Limb (tissue), 2 donors: ENCODE data around the gene TBX4.

Experiments used
- DNase-seq, 2 donors: peaks; one replicate each; pipeline ENCODE4 v3.0.0-alpha.2; 2016; ENCODE audit errors: extremely low spot score in 2 of 2

TBX4 gene

GRCh38 chr17:61412860-61413660 is 39.2 kb upstream of the TBX4 start:
- no peak for DNase-seq

GRCh38 chr17:61413661-61414126 is 38.5 kb upstream of the TBX4 start:
- DNase-seq = no peak

- DNase-seq = no peak
Observed at GRCh38 chr17:61414141-61414935, 37.9 kb upstream of the TBX4 start.

GRCh38 chr17:61414936-61415251 is 37.3 kb upstream of the TBX4 start:
- DNase-seq = no peak

GRCh38 chr17:61415374-61416210 is 36.6 kb upstream of the TBX4 start:
- no peak for DNase-seq

GRCh38 chr17:61416211-61416539 is 36.0 kb upstream of the TBX4 start:
- no peak for DNase-seq

GRCh38 chr17:61416540-61417363 is 35.5 kb upstream of the TBX4 start:
- DNase-seq = peak; percentile 90

- no peak for DNase-seq
Observed at GRCh38 chr17:61418449-61418848, 33.8 kb upstream of the TBX4 start.

GRCh38 chr17:61419496-61420046 is 32.7 kb upstream of the TBX4 start:
- no peak for DNase-seq

GRCh38 chr17:61420052-61420451 is 32.2 kb upstream of the TBX4 start:
- no peak for DNase-seq

- no peak for DNase-seq
Observed at GRCh38 chr17:61420745-61421398, 31.4 kb upstream of the TBX4 start.

- no peak for DNase-seq
Observed at GRCh38 chr17:61421460-61421859, 30.8 kb upstream of the TBX4 start.

- no peak for DNase-seq
Observed at GRCh38 chr17:61422116-61422799, 30.0 kb upstream of the TBX4 start.

- no peak for DNase-seq
Observed at GRCh38 chr17:61422869-61423268, 29.4 kb upstream of the TBX4 start.

GRCh38 chr17:61423967-61424649 is 28.1 kb upstream of the TBX4 start:
- DNase-seq = no peak

GRCh38 chr17:61425682-61426481 is 26.3 kb upstream of the TBX4 start:
- DNase-seq = no peak

- DNase-seq = no peak
Observed at GRCh38 chr17:61426482-61427304, 25.5 kb upstream of the TBX4 start.
